Coronary artery (tissue), 2 donors: ENCODE data around the gene SLC35F3.

Source experiments
- DNase-seq: peaks from one replicate; pipeline ENCODE4 v3.0.0-alpha.2; 2017; ENCODE audit warnings: low spot score
- H3K27ac ChIP-seq, 2 donors: fragments of 200-600 bp; sonication (generic); one replicate each; pipeline ENCODE4 v1.5.1; 2016 to 2019
- H3K4me3 ChIP-seq: fragments of 200-600 bp; sonication (generic); 2 replicates; pipeline ENCODE4 v1.5.1; 2016; ENCODE audit warnings: mild to moderate bottlenecking, moderate library complexity
- CTCF ChIP-seq: fragments of 200-600 bp; sonication (generic); IDR thresholded peaks from one replicate; pipeline ENCODE4 v1.5.1; 2019; ENCODE audit warnings: antibody characterized with exemption

The SLC35F3 gene

GRCh38 chr1:234047123-234047522 lies 142.6 kb downstream of the SLC35F3 start:
- TF ChIP-seq CTCF: no peak
- H3K4me3 ChIP-seq: no peak overlapping the region
- DNase-seq: no peak
- no peak overlapping the region for H3K27ac ChIP-seq

- H3K4me3 ChIP-seq: no peak overlapping the region
- TF ChIP-seq CTCF: no peak
- DNase-seq: no peak
- no peak overlapping the region for H3K27ac ChIP-seq
Measured at GRCh38 chr1:234062166-234062565, 157.7 kb downstream of the SLC35F3 start.

- Histone ChIP-seq H3K27ac (no peak overlapping the region), H3K4me3 (no peak overlapping the region)
- peak; percentile 20 for TF ChIP-seq CTCF
- no peak for DNase-seq
Measured at GRCh38 chr1:234065794-234066447, 161.4 kb downstream of the SLC35F3 start.

- H3K27ac ChIP-seq: no peak overlapping the region
- H3K4me3 ChIP-seq: no peak overlapping the region
- TF ChIP-seq CTCF: no peak
- DNase-seq: no peak
Measured at GRCh38 chr1:234067581-234068337, 163.3 kb downstream of the SLC35F3 start.

GRCh38 chr1:234069760-234070159 lies 165.3 kb downstream of the SLC35F3 start:
- H3K4me3 ChIP-seq: no peak overlapping the region
- H3K27ac ChIP-seq: no peak overlapping the region
- no peak for DNase-seq
- TF ChIP-seq CTCF: no peak

- no peak for DNase-seq
Measured at GRCh38 chr1:234072793-234073192, 168.3 kb downstream of the SLC35F3 start.

More at GRCh38 chr1:234072793-234073192, 168.3 kb downstream of the SLC35F3 start:
- TF ChIP-seq CTCF: no peak
- Histone ChIP-seq H3K27ac (no peak overlapping the region), H3K4me3 (no peak overlapping the region)
